ENCODE measurements around the gene LBP. TPM values are rescaled to one million over a fixed set of nuclear protein-coding genes. Genes with fewer than 3 reads are reported as not detected.
"Not testable (repeated sequence)": the region's sequence is repeated elsewhere in the genome, so short reads cannot be mapped to it uniquely, and the experiment has no call there.

The LBP gene
- total RNA-seq, 2 experiments from 2014 or later = not detected

GRCh38 chr20:38308447-38308846, 37.8 kb upstream of the LBP start:
- Mint-ChIP-seq H3K9me3 (no peaks in the 10 kb centered on the region), H3K27me3 (peaks cover 18% of the 10 kb centered on the region), H3K27ac (no peak overlapping the region), H3K4me3 (no peak overlapping the region), H3K4me1 (peaks cover 19% of the 10 kb centered on the region), H3K36me3 (ENCODE audit: low read depth) (no peaks in the 10 kb centered on the region)
- DNase-seq = no peak
- ChIA-PET POLR2A (no interaction called here), CTCF (no interaction called here)

- no peak overlapping the region for H3K4me3 Mint-ChIP-seq
- no peak overlapping the region for H3K27ac Mint-ChIP-seq
- DNase-seq = no peak
- H3K9me3 Mint-ChIP-seq = no peaks in the 10 kb centered on the region
- POLR2A ChIA-PET = no interaction called here
- CTCF ChIA-PET = no interaction called here
- no peaks in the 10 kb centered on the region for H3K36me3 Mint-ChIP-seq (ENCODE audit: low read depth)
- peaks cover 7% of the 10 kb centered on the region for H3K4me1 Mint-ChIP-seq
- H3K27me3 Mint-ChIP-seq = peaks cover 2% of the 10 kb centered on the region
Observed at GRCh38 chr20:38311091-38311490, 35.2 kb upstream of the LBP start.

- Mint-ChIP-seq H3K36me3 (ENCODE audit: low read depth) (no peaks in the 10 kb centered on the region), H3K4me1 (peaks cover 7% of the 10 kb centered on the region), H3K4me3 (no peak overlapping the region), H3K27me3 (peaks cover 1% of the 10 kb centered on the region), H3K27ac (no peak overlapping the region), H3K9me3 (no peaks in the 10 kb centered on the region)
- ChIA-PET POLR2A (no interaction called here), CTCF (no interaction called here)
- no peak for DNase-seq
Observed at GRCh38 chr20:38311491-38311890, 34.8 kb upstream of the LBP start.

- no peaks in the 10 kb centered on the region for H3K36me3 Mint-ChIP-seq (ENCODE audit: low read depth)
- DNase-seq = no peak
- H3K27me3 Mint-ChIP-seq = no peaks in the 10 kb centered on the region
- ChIA-PET POLR2A (no interaction called here), CTCF (no interaction called here)
- no peak overlapping the region for H3K27ac Mint-ChIP-seq
- no peak overlapping the region for H3K4me3 Mint-ChIP-seq
- H3K9me3 Mint-ChIP-seq = no peaks in the 10 kb centered on the region
- H3K4me1 Mint-ChIP-seq = no peaks in the 10 kb centered on the region
Observed at GRCh38 chr20:38313676-38314075, 32.6 kb upstream of the LBP start.

- H3K27me3 Mint-ChIP-seq; DNase-seq; H3K9me3 Mint-ChIP-seq; H3K4me1 Mint-ChIP-seq; H3K27ac Mint-ChIP-seq; H3K4me3 Mint-ChIP-seq; H3K36me3 Mint-ChIP-seq (ENCODE audit: low read depth); POLR2A ChIA-PET; CTCF ChIA-PET: not testable (repeated sequence)
Observed at GRCh38 chr20:38314350-38314749, 31.9 kb upstream of the LBP start.

- Mint-ChIP-seq H3K4me3 (no peak overlapping the region), H3K27ac (no peak overlapping the region), H3K36me3 (ENCODE audit: low read depth) (no peaks in the 10 kb centered on the region), H3K9me3 (no peaks in the 10 kb centered on the region), H3K27me3 (no peaks in the 10 kb centered on the region), H3K4me1 (no peaks in the 10 kb centered on the region)
- CTCF ChIA-PET = interaction anchor here (0.7 kb wide), 1 partner anchor 1872 kb away, joined by 7 read pairs; no protein-coding TSS in a partner anchor
- POLR2A ChIA-PET = no interaction called here
- DNase-seq = no peak
Observed at GRCh38 chr20:38315290-38315966, 30.9 kb upstream of the LBP start.

GRCh38 chr20:38316341-38316740, 29.9 kb upstream of the LBP start:
- Mint-ChIP-seq H3K4me3 (no peak overlapping the region), H3K27me3 (no peaks in the 10 kb centered on the region), H3K4me1 (no peaks in the 10 kb centered on the region), H3K9me3 (no peaks in the 10 kb centered on the region), H3K36me3 (ENCODE audit: low read depth) (no peaks in the 10 kb centered on the region), H3K27ac (no peak overlapping the region)
- DNase-seq = no peak
- CTCF ChIA-PET = no interaction called here
- POLR2A ChIA-PET = no interaction called here

GRCh38 chr20:38317422-38317821, 28.9 kb upstream of the LBP start:
- CTCF ChIA-PET = no interaction called here
- no peak overlapping the region for H3K27ac Mint-ChIP-seq
- H3K4me3 Mint-ChIP-seq = no peak overlapping the region
- no peaks in the 10 kb centered on the region for H3K27me3 Mint-ChIP-seq
- H3K4me1 Mint-ChIP-seq = no peaks in the 10 kb centered on the region
- no peaks in the 10 kb centered on the region for H3K36me3 Mint-ChIP-seq (ENCODE audit: low read depth)
- DNase-seq = no peak
- no peaks in the 10 kb centered on the region for H3K9me3 Mint-ChIP-seq
- POLR2A ChIA-PET = interaction anchor here (0.6 kb wide), 1 partner anchor 55 kb away, joined by 3 read pairs; no protein-coding TSS in a partner anchor

- Mint-ChIP-seq H3K4me1 (no peaks in the 10 kb centered on the region), H3K27me3 (no peaks in the 10 kb centered on the region), H3K4me3 (no peak overlapping the region), H3K27ac (no peak overlapping the region), H3K9me3 (no peaks in the 10 kb centered on the region), H3K36me3 (ENCODE audit: low read depth) (no peaks in the 10 kb centered on the region)
- POLR2A ChIA-PET = no interaction called here
- CTCF ChIA-PET = no interaction called here
- no peak for DNase-seq
Observed at GRCh38 chr20:38320221-38320620, 26.1 kb upstream of the LBP start.

- ChIA-PET CTCF (no interaction called here), POLR2A (interaction anchor here (0.7 kb wide), 1 partner anchor 900 kb away, joined by 3 read pairs; no protein-coding TSS in a partner anchor)
- DNase-seq = no peak
Observed at GRCh38 chr20:38321959-38322598, 24.2 kb upstream of the LBP start.

GRCh38 chr20:38324159-38324558, 22.1 kb upstream of the LBP start:
- DNase-seq = no peak
- Mint-ChIP-seq H3K4me3 (no peak overlapping the region), H3K9me3 (no peaks in the 10 kb centered on the region), H3K36me3 (ENCODE audit: low read depth) (no peaks in the 10 kb centered on the region), H3K27me3 (peaks cover 4% of the 10 kb centered on the region), H3K27ac (no peak overlapping the region), H3K4me1 (no peaks in the 10 kb centered on the region)
- ChIA-PET CTCF (no interaction called here), POLR2A (no interaction called here)

More at GRCh38 chr20:38321959-38322598, 24.2 kb upstream of the LBP start:
- H3K4me1 Mint-ChIP-seq = no peaks in the 10 kb centered on the region
- no peaks in the 10 kb centered on the region for H3K9me3 Mint-ChIP-seq
- no peaks in the 10 kb centered on the region for H3K36me3 Mint-ChIP-seq (ENCODE audit: low read depth)
- H3K4me3 Mint-ChIP-seq = no peak overlapping the region
- peaks cover 2% of the 10 kb centered on the region for H3K27me3 Mint-ChIP-seq
- H3K27ac Mint-ChIP-seq = no peak overlapping the region

GRCh38 chr20:38325167-38325566, 21.1 kb upstream of the LBP start:
- Mint-ChIP-seq H3K4me3 (no peak overlapping the region), H3K4me1 (no peaks in the 10 kb centered on the region), H3K36me3 (ENCODE audit: low read depth) (no peaks in the 10 kb centered on the region), H3K27me3 (peaks cover 4% of the 10 kb centered on the region), H3K9me3 (no peaks in the 10 kb centered on the region), H3K27ac (no peak overlapping the region)
- CTCF ChIA-PET = no interaction called here
- no peak for DNase-seq
- POLR2A ChIA-PET = no interaction called here

GRCh38 chr20:38325905-38326304, 20.4 kb upstream of the LBP start:
- Mint-ChIP-seq H3K4me1 (no peaks in the 10 kb centered on the region), H3K9me3 (no peaks in the 10 kb centered on the region), H3K27ac (no peak overlapping the region), H3K27me3 (peaks cover 4% of the 10 kb centered on the region), H3K36me3 (ENCODE audit: low read depth) (no peaks in the 10 kb centered on the region), H3K4me3 (no peak overlapping the region)
- no peak for DNase-seq
- ChIA-PET POLR2A (no interaction called here), CTCF (no interaction called here)

- Mint-ChIP-seq H3K36me3 (ENCODE audit: low read depth) (no peaks in the 10 kb centered on the region), H3K9me3 (no peaks in the 10 kb centered on the region), H3K27ac (no peak overlapping the region), H3K4me1 (no peaks in the 10 kb centered on the region), H3K4me3 (no peak overlapping the region), H3K27me3 (peaks cover 4% of the 10 kb centered on the region)
- POLR2A ChIA-PET = no interaction called here
- DNase-seq = no peak
- CTCF ChIA-PET = no interaction called here
Observed at GRCh38 chr20:38326309-38326708, 20.0 kb upstream of the LBP start.

All from activated CD4-positive, alpha-beta T cell treated with anti-CD3 and anti-CD28 coated beads, Interleukin-2, amount 10 ng/mL, durations not matched to agents 7 days and 5 days (primary cell).